Adipocyte (in vitro differentiated cells): ENCODE data around the gene BBOX1.

Experiments used
- DNase-seq: peaks from one replicate; pipeline ENCODE4 v3.0.0-alpha.2; 2015; ENCODE audit warnings: low read depth
- H3K27me3 ChIP-seq: replicated peaks from 2 replicates; pipeline ENCODE4 v1.7.0; 2013; ENCODE audit warnings: mild to moderate bottlenecking, low read length, moderate library complexity; ENCODE audit not compliant: control insufficient read depth, insufficient read depth
- H3K36me3 ChIP-seq: 2 replicates; pipeline ENCODE4 v1.7.0; 2013; ENCODE audit warnings: low read length, mild to moderate bottlenecking, moderate library complexity; ENCODE audit not compliant: control insufficient read depth, insufficient read depth, severe bottlenecking
- H3K4me1 ChIP-seq: 2 replicates; pipeline ENCODE4 v1.7.0; 2013; ENCODE audit warnings: mild to moderate bottlenecking, low read length, moderate library complexity; ENCODE audit not compliant: control insufficient read depth, insufficient read depth
- H3K4me3 ChIP-seq: 2 replicates; pipeline ENCODE4 v1.7.0; 2013; ENCODE audit warnings: mild to moderate bottlenecking, low read length, moderate library complexity
- H3K9ac ChIP-seq: 2 replicates; pipeline ENCODE4 v1.7.0; 2013; ENCODE audit warnings: mild to moderate bottlenecking, low read length, moderate library complexity
- H3K9me3 ChIP-seq: 2 replicates; pipeline ENCODE4 v1.7.0; 2013; ENCODE audit warnings: mild to moderate bottlenecking, low read length, moderate library complexity; ENCODE audit not compliant: control insufficient read depth

BBOX1 gene

DNA sequence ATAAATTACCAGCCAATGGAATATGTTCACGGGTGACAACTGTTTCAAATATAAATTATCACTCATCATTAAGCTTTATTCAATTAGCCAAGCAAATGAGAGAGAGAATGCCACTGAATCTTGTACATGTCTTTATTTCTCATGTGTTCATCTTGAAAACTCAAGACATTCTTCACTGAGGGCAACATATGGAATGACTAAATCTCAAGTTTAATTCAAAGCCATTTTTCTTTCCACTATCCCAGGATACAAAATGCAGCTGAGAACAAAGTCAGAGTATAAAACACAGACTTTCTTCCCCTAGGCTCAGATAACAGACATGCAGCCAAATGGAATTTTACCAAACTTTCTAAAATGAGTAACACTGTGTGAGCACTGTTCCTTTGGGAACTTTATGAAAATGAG lies 12.1 kb upstream of the BBOX1 start:
- no peaks in the 10 kb centered on the region for H3K9me3 ChIP-seq
- peak overlapping the region; percentile 10 for H3K4me3 ChIP-seq
- H3K9ac ChIP-seq = no peak overlapping the region
- no peaks in the 10 kb centered on the region for H3K27me3 ChIP-seq
- no peaks in the 10 kb centered on the region for H3K36me3 ChIP-seq
- DNase-seq = peak; percentile 78
- H3K4me1 ChIP-seq = peaks cover 14% of the 10 kb centered on the region

DNA sequence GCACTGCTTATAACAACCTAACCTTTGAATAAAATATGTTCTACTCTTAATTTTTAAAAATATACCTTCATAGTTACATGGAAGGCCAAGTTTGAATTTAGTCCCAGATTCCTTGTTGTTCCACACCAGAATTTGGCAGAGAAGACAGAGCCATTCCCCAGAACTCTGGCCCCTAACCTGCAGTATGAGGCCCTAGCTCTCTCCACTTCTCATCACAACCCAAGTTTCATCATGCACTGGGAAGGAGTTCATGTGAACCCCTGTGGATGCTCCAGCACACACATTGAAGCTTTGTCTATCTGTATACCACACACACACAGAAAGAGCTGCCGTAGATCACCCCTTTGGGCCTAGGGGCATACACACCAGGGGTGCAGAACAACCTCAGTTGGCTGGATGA lies 10.6 kb upstream of the BBOX1 start:
- Histone ChIP-seq H3K9ac (no peak overlapping the region), H3K27me3 (no peaks in the 10 kb centered on the region), H3K36me3 (no peaks in the 10 kb centered on the region), H3K9me3 (peaks cover 6% of the 10 kb centered on the region), H3K4me1 (peaks cover 14% of the 10 kb centered on the region), H3K4me3 (no peak overlapping the region)
- no peak for DNase-seq

DNA sequence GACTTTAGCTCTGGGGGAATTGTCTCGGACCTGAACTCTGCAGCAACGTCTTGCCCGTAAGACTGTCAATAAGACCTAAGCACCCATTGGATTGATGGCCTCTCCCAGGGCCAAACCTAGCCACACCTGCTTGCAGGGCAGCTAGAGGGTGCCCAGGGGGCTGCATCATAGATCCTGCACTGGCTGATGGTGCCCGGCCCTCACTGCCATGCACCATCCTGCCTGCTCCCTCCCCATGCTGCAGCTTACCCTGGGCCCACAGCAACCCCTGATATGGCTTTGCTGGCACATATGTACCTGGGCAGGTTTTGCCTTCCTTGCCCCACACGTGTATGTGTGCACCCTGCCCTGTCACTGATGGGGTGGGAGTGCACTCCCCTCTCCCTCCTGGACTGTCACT lies 8.9 kb upstream of the BBOX1 start:
- Histone ChIP-seq H3K36me3 (no peaks in the 10 kb centered on the region), H3K4me3 (no peak overlapping the region)
- no peak for DNase-seq

DNA sequence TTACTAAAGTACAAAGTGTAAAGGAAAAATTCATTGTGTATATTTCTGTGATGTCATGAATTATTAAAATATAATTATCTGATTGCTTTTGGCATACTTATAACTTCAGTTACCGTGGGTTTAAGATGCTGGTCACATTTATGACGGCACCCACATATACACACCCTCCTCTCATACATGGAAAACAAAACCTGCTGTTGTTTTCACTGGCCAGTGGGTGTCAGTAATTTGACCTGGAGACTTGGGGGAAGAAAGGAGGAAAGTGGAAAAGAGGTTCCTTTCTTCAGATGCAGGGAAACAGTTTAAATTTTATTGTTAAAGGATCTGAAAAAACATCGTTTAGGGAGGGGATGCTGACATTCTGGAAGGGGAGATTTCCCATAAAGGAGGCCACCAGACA lies 742 bp upstream of the BBOX1 start:
- no peak overlapping the region for H3K9ac ChIP-seq
- H3K9me3 ChIP-seq = peaks cover 17% of the 10 kb centered on the region
- DNase-seq = no peak
- H3K27me3 ChIP-seq = no peaks in the 10 kb centered on the region
- H3K4me1 ChIP-seq = peaks cover 11% of the 10 kb centered on the region
- H3K4me3 ChIP-seq = no peak overlapping the region
- H3K36me3 ChIP-seq = no peaks in the 10 kb centered on the region

More for the DNA sequence above, 8.9 kb upstream of the BBOX1 start:
- Histone ChIP-seq H3K4me1 (peaks cover 14% of the 10 kb centered on the region), H3K27me3 (no peaks in the 10 kb centered on the region), H3K9ac (no peak overlapping the region), H3K9me3 (peaks cover 14% of the 10 kb centered on the region)

DNA sequence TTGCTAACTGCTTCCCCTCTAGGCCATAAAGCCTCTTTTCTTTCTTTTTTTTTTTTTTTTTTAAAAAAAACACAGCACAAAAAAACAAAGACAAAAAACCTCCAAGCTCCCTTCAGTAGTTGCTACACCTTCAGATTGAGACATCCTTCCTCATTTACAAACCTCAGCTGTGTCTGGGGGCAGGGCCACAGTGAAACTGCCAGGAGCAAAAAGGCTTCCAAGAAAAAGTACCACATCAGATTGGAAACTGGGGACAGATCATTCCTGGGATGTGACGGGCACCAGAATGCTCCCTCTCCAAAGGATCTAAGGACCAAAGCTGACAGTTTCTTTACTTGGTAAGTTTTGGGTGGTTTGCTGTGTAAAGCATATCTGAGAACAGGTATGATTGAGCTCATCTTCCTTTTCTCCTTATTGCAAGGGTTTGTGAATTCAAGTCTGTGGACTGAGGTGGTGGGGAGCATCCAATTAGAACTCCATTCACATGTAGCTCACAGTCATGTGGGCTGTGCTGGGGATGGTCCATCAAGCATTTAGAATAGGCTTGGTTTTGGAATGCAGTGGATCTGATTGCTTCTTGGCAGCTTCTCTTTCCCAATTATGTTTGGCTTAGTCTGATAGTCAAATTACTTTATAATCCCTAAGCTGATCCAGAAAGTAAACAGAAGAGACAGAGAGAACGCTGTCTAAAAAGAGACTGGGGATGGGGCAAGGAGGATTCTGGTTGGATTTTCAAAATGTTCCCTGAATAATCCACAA lies 705 bp downstream of the BBOX1 start:
- Histone ChIP-seq H3K4me1 (peaks cover 11% of the 10 kb centered on the region), H3K27me3 (no peaks in the 10 kb centered on the region)
- peak; percentile 37 for DNase-seq

DNA sequence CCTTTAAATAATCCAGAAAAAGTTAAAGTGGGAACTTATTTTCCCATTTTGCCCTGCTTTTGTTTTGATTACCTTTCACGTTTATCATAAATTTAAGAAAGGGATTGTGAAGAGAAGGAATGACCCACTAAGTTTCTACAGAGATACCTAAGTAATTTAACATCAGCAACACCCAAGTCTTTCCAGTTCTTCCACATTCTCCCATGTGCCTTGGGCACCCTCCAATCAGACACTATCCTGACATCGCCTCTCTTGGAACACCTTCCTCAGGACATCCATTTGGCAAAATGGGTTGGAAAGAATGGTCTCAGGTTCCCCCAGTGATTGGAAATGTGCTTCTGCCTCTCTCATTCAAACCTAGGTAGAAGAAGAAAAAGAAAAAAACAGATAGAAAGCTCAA lies 6.3 kb downstream of the BBOX1 start:
- Histone ChIP-seq H3K27me3 (no peaks in the 10 kb centered on the region), H3K9me3 (peaks cover 14% of the 10 kb centered on the region), H3K4me1 (no peaks in the 10 kb centered on the region), H3K36me3 (no peaks in the 10 kb centered on the region), H3K9ac (no peak overlapping the region), H3K4me3 (no peak overlapping the region)
- no peak for DNase-seq

More for the DNA sequence above, 705 bp downstream of the BBOX1 start:
- Histone ChIP-seq H3K9ac (no peak overlapping the region), H3K4me3 (no peak overlapping the region), H3K36me3 (no peaks in the 10 kb centered on the region), H3K9me3 (peaks cover 13% of the 10 kb centered on the region)

DNA sequence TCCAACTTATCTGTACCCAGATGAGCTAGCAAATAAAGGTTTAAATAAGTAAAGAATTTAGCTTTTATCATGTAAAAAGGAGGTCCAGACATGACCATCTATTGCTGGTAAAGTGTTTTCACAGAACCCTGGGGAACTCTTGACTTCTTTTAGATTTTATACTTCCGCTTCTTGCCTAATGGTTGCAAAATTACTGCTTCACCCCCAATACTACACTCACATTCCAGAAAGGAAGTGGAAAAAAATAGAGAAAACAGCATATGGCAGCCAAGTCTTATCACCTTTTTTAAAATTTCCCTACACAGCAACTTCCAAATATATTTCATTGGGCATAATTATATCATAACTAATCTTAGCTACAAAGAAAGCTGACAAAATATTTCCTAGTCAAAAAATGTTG lies 12.1 kb downstream of the BBOX1 start:
- Histone ChIP-seq H3K9me3 (peaks cover 14% of the 10 kb centered on the region), H3K4me1 (peaks cover 14% of the 10 kb centered on the region), H3K36me3 (no peaks in the 10 kb centered on the region), H3K27me3 (no peaks in the 10 kb centered on the region), H3K9ac (no peak overlapping the region), H3K4me3 (no peak overlapping the region)
- no peak for DNase-seq

DNA sequence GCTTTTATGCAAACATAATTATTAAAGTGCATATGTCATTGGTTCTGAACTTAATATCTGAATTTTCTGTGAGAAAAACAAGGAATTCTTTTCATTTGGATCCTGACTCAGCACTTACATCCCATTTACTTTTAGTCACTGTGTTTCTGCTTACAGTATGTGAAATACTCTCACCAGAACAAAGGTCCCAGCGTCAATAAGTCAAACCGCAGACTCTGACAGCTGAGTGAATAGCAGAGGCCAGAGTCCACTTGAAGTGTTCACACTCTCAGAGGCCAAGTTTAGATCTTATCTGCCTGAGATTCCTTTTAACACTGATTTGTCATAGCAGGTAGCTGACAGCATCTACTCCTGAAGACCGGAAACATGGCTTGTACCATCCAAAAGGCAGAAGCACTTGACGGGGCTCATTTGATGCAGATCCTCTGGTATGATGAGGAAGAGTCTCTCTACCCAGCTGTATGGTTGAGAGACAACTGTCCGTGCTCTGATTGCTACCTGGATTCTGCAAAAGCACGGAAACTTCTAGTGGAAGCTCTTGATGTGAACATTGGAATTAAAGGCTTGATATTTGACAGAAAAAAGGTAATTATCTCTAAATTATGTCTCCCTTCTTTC lies 14.6 kb downstream of the BBOX1 start:
- Histone ChIP-seq H3K9ac (peak overlapping the region; percentile 37), H3K4me1 (peaks cover 24% of the 10 kb centered on the region), H3K9me3 (peaks cover 6% of the 10 kb centered on the region), H3K4me3 (peak overlapping the region; percentile 36), H3K27me3 (no peaks in the 10 kb centered on the region), H3K36me3 (no peaks in the 10 kb centered on the region)
- DNase-seq = no peak

DNA sequence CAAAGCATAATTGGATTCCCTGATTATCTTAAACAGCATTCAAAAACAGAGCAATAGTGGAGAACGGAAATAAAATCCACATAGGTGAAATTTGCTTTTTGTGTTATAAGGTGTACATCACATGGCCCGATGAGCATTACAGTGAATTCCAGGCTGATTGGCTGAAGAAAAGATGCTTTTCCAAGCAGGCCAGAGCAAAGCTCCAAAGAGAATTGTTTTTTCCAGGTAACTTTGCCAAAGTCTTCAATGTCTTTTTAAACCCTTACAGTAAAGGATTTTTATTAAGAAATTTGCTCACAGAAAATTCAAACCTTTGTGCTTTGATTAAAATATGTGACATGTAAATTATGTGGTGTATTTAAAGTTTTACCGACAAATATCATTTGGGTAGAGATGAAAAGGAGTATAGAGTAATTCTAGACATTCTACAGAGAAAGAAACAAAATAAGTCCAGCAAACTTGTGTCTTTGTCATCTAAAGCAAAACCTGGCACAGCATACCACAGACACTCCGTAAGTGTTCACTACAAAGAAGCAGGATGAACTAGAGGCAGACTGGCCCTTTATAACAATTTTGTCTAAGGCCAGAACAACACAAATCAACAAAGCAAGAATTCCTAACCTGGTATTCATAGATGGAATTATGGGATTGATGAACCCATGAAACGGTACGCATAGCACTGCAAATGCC lies 16.6 kb downstream of the BBOX1 start:
- Histone ChIP-seq H3K27me3 (no peaks in the 10 kb centered on the region), H3K36me3 (no peaks in the 10 kb centered on the region), H3K4me3 (no peak overlapping the region), H3K4me1 (peaks cover 24% of the 10 kb centered on the region), H3K9me3 (peaks cover 3% of the 10 kb centered on the region), H3K9ac (no peak overlapping the region)
- DNase-seq = no peak

DNA sequence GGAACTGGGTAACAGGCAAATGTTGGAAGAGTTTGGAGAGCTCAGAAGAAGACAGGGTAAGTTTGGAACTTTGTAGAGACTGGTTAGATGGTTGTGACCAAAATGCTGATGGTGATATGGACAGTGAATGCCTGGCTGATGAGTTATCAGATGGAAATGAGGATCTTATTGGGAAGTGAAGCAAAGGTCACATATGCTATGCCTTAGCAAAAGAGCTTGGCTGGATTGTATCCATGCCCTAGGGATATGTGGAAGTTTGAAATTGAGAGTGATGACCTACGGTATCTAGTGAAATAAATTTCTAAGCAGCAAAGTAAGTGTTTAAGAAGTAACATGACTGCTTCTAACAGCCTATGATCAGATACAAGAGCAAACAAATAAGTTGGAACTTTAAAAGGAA lies 17.8 kb downstream of the BBOX1 start:
- Histone ChIP-seq H3K36me3 (no peaks in the 10 kb centered on the region), H3K4me3 (peak overlapping the region; percentile 18), H3K9ac (no peak overlapping the region), H3K27me3 (no peaks in the 10 kb centered on the region), H3K4me1 (peaks cover 25% of the 10 kb centered on the region), H3K9me3 (peaks cover 3% of the 10 kb centered on the region)
- peak; percentile 17 for DNase-seq

DNA sequence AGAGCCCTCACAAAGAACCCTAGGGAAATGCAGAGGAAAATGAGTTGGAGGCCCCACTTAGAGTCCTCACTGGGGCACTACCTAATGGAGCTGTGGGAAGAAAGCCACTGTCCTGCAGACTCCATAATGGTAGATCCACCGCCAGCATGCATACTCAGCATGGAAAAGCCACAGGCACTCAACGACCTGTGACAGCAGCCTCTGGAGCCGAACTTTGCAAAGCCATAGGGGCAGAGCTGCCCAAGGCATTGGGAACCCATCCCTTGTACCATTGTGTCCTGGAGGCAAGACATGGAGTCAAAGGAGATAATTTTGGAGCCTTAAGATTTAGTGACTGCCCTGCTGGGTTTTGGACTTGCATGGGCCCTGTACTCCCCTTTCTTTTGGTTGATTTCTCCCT lies 18.8 kb downstream of the BBOX1 start:
- H3K27me3 ChIP-seq = no peaks in the 10 kb centered on the region
- no peaks in the 10 kb centered on the region for H3K36me3 ChIP-seq
- H3K4me3 ChIP-seq = no peak overlapping the region
- H3K9ac ChIP-seq = no peak overlapping the region
- peaks cover 3% of the 10 kb centered on the region for H3K9me3 ChIP-seq
- DNase-seq = no peak
- H3K4me1 ChIP-seq = peaks cover 30% of the 10 kb centered on the region
